HCT116 (cell line): Measurements from ENCODE around the gene ITPK1.

Experiments
- EGR1 ChIP-seq: IDR thresholded peaks from 2 replicates; pipeline ENCODE4 v1.6.1; 2012; ENCODE audit warnings: low read depth
- EZH2phosphoT487 ChIP-seq: fragments of 200-600 bp; IDR thresholded peaks from 2 replicates; pipeline ENCODE4 v1.6.1; 2018; ENCODE audit warnings: antibody characterized with exemption, borderline replicate concordance
- MAX ChIP-seq: IDR thresholded peaks from 2 replicates; pipeline ENCODE4 v1.6.1; 2012
- POLR2A ChIP-seq: IDR thresholded peaks from 2 replicates; pipeline ENCODE4 v1.7.0; 2011; ENCODE audit warnings: borderline replicate concordance; ENCODE audit not compliant: insufficient read depth, insufficient read length; ENCODE audit errors: extremely low read depth
- POLR2AphosphoS5 ChIP-seq: IDR thresholded peaks from 2 replicates; pipeline ENCODE4 v1.6.1; 2011; ENCODE audit warnings: mild to moderate bottlenecking, low read depth, low read length, moderate library complexity
- TF ChIP-seq, protein P1 (sequence below), 3 experiments: fragments of 200-600 bp in 1 of 3; sonication (generic) in 1 of 3; IDR thresholded peaks in 2 of 3; conservative IDR thresholded peaks in 1 of 3; 2 replicates each; pipeline ENCODE4 v1.5.1; 2012 to 2017; ENCODE audit warnings: low read depth in 2 of 3, low read length in 2 of 3, antibody characterized with exemption in 1 of 3, borderline replicate concordance in 1 of 3, control low read depth in 1 of 3, mild to moderate bottlenecking in 1 of 3, mixed read lengths in 1 of 3, mixed run types in 1 of 3, moderate library complexity in 1 of 3; ENCODE audit not compliant: insufficient read depth in 1 of 3

DNA sequence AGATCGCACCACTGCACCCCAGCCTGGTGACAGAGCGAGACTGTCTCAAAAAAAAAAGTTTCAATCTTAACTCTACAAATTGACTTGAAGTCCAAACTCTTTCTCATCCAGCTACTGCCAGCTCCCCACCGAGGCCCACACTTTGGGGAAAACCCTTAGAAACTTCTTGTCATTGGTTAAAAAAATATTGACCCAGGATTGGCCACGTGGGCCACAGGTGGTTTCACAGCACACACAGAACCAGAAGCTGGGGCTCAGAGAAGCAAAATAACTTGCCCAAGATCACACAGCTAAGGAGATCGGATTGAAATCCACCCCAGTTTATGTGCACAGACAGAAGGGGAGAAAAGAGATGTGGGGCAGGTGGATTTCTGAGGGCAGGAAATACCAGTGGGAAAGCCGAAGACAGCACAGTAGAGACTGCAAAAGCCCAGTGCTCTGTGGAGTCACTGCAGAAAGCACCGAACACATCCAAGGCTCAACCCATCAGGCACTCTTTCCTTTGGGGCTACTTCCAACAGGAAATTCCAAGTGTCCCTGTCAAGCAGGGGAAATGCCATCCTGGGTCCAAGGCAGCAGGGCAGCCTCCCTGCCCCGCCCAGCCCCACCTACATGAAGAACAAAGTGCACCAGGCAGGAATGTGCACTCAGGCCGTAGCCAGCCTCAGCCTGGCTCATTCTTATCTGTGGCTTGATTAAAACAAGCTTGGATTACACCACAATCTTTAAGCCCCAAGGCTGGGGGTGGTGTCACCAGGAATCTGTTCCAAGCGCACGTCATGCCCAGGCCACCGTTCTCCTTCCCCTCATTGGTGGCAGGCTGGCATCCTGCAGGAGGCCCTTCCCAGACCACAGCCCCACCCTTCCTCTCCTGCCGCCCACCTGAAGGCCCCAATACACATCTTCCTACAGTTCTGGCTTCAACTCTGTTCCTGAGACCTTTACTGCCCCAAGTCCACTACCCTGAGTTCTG, 72.5 kb downstream of the ITPK1 start:
- TF ChIP-seq MAX (peak; percentile 66; the same call in 1 of the 2 replicates), EZH2phosphoT487 (no peak), EGR1 (no peak; the same call in 1 of the 2 replicates), POLR2A (no peak), POLR2AphosphoS5 (peak; percentile 70)
- TF ChIP-seq, protein P1, sequence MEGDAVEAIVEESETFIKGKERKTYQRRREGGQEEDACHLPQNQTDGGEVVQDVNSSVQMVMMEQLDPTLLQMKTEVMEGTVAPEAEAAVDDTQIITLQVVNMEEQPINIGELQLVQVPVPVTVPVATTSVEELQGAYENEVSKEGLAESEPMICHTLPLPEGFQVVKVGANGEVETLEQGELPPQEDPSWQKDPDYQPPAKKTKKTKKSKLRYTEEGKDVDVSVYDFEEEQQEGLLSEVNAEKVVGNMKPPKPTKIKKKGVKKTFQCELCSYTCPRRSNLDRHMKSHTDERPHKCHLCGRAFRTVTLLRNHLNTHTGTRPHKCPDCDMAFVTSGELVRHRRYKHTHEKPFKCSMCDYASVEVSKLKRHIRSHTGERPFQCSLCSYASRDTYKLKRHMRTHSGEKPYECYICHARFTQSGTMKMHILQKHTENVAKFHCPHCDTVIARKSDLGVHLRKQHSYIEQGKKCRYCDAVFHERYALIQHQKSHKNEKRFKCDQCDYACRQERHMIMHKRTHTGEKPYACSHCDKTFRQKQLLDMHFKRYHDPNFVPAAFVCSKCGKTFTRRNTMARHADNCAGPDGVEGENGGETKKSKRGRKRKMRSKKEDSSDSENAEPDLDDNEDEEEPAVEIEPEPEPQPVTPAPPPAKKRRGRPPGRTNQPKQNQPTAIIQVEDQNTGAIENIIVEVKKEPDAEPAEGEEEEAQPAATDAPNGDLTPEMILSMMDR (IDR thresholded peaks at IDR 0.05 in 2 of 3, conservative IDR thresholded peaks at IDR 0.05 in 1 of 3; ENCODE audit: borderline replicate concordance in 1 of 3, insufficient read depth in 1 of 3, low read depth in 2 of 3, low read length in 2 of 3) = no peak
